K562 (cell line): Measurements from ENCODE around the gene FAM149B1. TPM values are rescaled to one million over a fixed set of nuclear protein-coding genes. Genes with fewer than 3 reads are reported as not detected.

ENCODE experiments used
- ARID2 ChIP-seq: fragments of 450-650 bp; IDR thresholded peaks from 2 replicates; pipeline ENCODE4 v1.6.1; 2017; ENCODE audit warnings: antibody characterized with exemption, mild to moderate bottlenecking
- BRD4 ChIP-seq: fragments of 200-600 bp; sonication (generic); IDR thresholded peaks from 2 replicates; pipeline ENCODE4 v1.6.1; 2017; ENCODE audit warnings: inconsistent platforms
- CBX2 ChIP-seq: fragments of 200-600 bp; sonication (generic); IDR thresholded peaks from one replicate; pipeline ENCODE4 v1.6.1; 2012; ENCODE audit warnings: mild to moderate bottlenecking, low read length, inconsistent platforms; ENCODE audit not compliant: insufficient read depth, poor library complexity, severe bottlenecking
- CBX8 ChIP-seq: fragments of 200-600 bp; sonication (generic); IDR thresholded peaks from 2 replicates; pipeline ENCODE4 v1.6.1; 2012; ENCODE audit warnings: borderline replicate concordance, mixed run types, low read depth, mild to moderate bottlenecking, moderate library complexity, mixed read lengths, low read length, control low read depth, inconsistent platforms; ENCODE audit not compliant: poor library complexity, severe bottlenecking; ENCODE audit errors: extremely low read depth
- DIDO1 ChIP-seq: fragments of 450-650 bp; IDR thresholded peaks from 2 replicates; pipeline ENCODE4 v1.6.1; 2016; ENCODE audit warnings: low read depth, missing biosample characterization, missing genetic modification characterization
- E4F1 ChIP-seq: fragments of 250-450 bp; sonication (Bioruptor Pico); IDR thresholded peaks from 2 replicates; pipeline ENCODE4 v1.5.0; 2021; ENCODE audit warnings: mild to moderate bottlenecking, borderline replicate concordance
- ELF4 ChIP-seq: fragments of 450-650 bp; formaldehyde crosslinking; IDR thresholded peaks from 2 replicates; pipeline ENCODE4 v1.4.0; 2022; ENCODE audit warnings: missing genetic modification characterization
- GTF2B ChIP-seq: IDR thresholded peaks from 2 replicates; pipeline ENCODE4 v1.6.1; 2011; ENCODE audit not compliant: insufficient read length; ENCODE audit errors: extremely low read depth
- MCM2 ChIP-seq: fragments of 450-650 bp; IDR thresholded peaks from 2 replicates; pipeline ENCODE4 v1.6.1; 2017; ENCODE audit warnings: low read depth, mild to moderate bottlenecking
- NCOR1 ChIP-seq: fragments of 450-650 bp; IDR thresholded peaks from 2 replicates; pipeline ENCODE4 v1.6.1; 2016; ENCODE audit warnings: mild to moderate bottlenecking, moderate library complexity
- NKRF ChIP-seq: fragments of 450-650 bp; IDR thresholded peaks from 2 replicates; pipeline ENCODE4 v1.6.1; 2016; ENCODE audit warnings: borderline replicate concordance
- PHB ChIP-seq: fragments of 250-450 bp; sonication (Bioruptor Pico); IDR thresholded peaks from 2 replicates; pipeline ENCODE4 v1.5.0; 2021
- PHF8 ChIP-seq: fragments of 200-600 bp; sonication (generic); IDR thresholded peaks from 2 replicates; pipeline ENCODE4 v1.6.1; 2012; ENCODE audit warnings: mixed run types, mild to moderate bottlenecking, inconsistent platforms, low read length, moderate library complexity, borderline replicate concordance
- PML ChIP-seq: IDR thresholded peaks from 2 replicates; pipeline ENCODE4 v1.6.1; 2012; ENCODE audit warnings: low read length, inconsistent platforms
- RCOR1 ChIP-seq, 2 experiments: IDR thresholded peaks; 2 replicates each; pipeline ENCODE4 v1.6.1; 2012; ENCODE audit warnings: low read depth in 2 of 2, low read length in 2 of 2, borderline replicate concordance in 1 of 2, improper control_type of control experiment in 1 of 2
- RFX1 ChIP-seq: fragments of 450-650 bp; IDR thresholded peaks from 2 replicates; pipeline ENCODE4 v1.6.1; 2016; ENCODE audit warnings: mild to moderate bottlenecking, moderate library complexity
- SMAD2 ChIP-seq: fragments of 150-350 bp; IDR thresholded peaks from 2 replicates; pipeline ENCODE4 v1.6.1; 2014; ENCODE audit warnings: low read depth, mild to moderate bottlenecking, low read length
- SMAD4 ChIP-seq: fragments of 250-450 bp; sonication (Bioruptor Pico); conservative IDR thresholded peaks from 2 replicates; pipeline ENCODE4 v1.8.0; 2021; ENCODE audit warnings: inconsistent platforms, mild to moderate bottlenecking, moderate library complexity
- SNRNP70 ChIP-seq: fragments of 200-400 bp; formaldehyde crosslinking; optimal IDR thresholded peaks from 2 replicates; pipeline ENCODE3; 2017; ENCODE audit warnings: low read depth, low read length
- SOX6 ChIP-seq: fragments of 450-650 bp; IDR thresholded peaks from 2 replicates; pipeline ENCODE4 v1.6.1; 2014; ENCODE audit warnings: mild to moderate bottlenecking
- TBP ChIP-seq: optimal IDR thresholded peaks from 2 replicates; pipeline ENCODE3; 2011; ENCODE audit warnings: low read depth, low read length, improper control_type of control experiment
- USF2 ChIP-seq: sonication (generic); formaldehyde crosslinking; IDR thresholded peaks from 2 replicates; pipeline ENCODE4 v1.5.0; 2020; ENCODE audit warnings: missing genetic modification reagents
- ZBED1 ChIP-seq: IDR thresholded peaks from 2 replicates; pipeline ENCODE4 v1.6.1; 2014
- ZFP1 ChIP-seq: fragments of 450-650 bp; formaldehyde crosslinking; IDR thresholded peaks from 2 replicates; pipeline ENCODE4 v1.4.0; 2020; ENCODE audit warnings: mild to moderate bottlenecking, mixed read lengths
- ZNF143 ChIP-seq: sonication (generic); formaldehyde crosslinking; IDR thresholded peaks from 2 replicates; pipeline ENCODE4 v1.9.0; 2022; ENCODE audit warnings: mild to moderate bottlenecking, missing genetic modification reagents
- ZNF354B ChIP-seq: fragments of 250-450 bp; sonication (Bioruptor Pico); IDR thresholded peaks from 2 replicates; pipeline ENCODE4 v1.4.0; 2020
- ZNF41 ChIP-seq: fragments of 250-450 bp; sonication (Bioruptor Pico); conservative IDR thresholded peaks from 2 replicates; pipeline ENCODE4 v1.4.0; 2020; ENCODE audit warnings: mild to moderate bottlenecking
- polyA plus RNA-seq, 8 experiments: library from polyadenylated mRNA; depleted of rRNA in 4 of 8; stranded (reverse) in 5 of 8; unstranded in 3 of 8; fragments of >200 nt; fragmentation: Nextera tagmentation in 2 of 8; fragmentation: Illumina TruSeq in 1 of 8; extraction: Ambion mirVana in 2 of 8; extraction: Trizol in 1 of 8; gene quantifications; 2 replicates each; pipeline versions ENCODE4 v1.2.1 to v1.2.3, GENCODE V29; 2011 to 2014; ENCODE audit warnings: inconsistent platforms in 1 of 8, missing spikeins in 1 of 8
- total RNA-seq, 7 experiments: library from RNA; depleted of rRNA in 6 of 7; stranded (reverse); fragments of >200 nt in 6 of 7; fragmentation: Illumina TruSeq in 2 of 7; extraction: Trizol in 2 of 7; gene quantifications; 2 replicates each; pipeline versions ENCODE4 v1.2.1 to v1.2.3, GENCODE V29; 2011 to 2021; ENCODE audit warnings: low replicate concordance in 1 of 7

The FAM149B1 gene
- total and polyA plus RNA-seq, 9 of the 15 experiments (the other 6 are each of a cell fraction or from before 2014, with no cell fraction given), result 4.2 to 18.5 (median 9.3) TPM

- no peak for TF ChIP-seq NCOR1
- TF ChIP-seq MCM2, result no peak
- TF ChIP-seq USF2 (CRISPR knock-in tag), result no peak
- TF ChIP-seq PHF8, result no peak
- no peak for TF ChIP-seq PML
- no peak for TF ChIP-seq PHB
- no peak for TF ChIP-seq DIDO1 (tag)
- no peak for TF ChIP-seq ZNF143 (CRISPR knock-in tag)
- TF ChIP-seq BRD4, result no peak
- TF ChIP-seq SMAD4 (CRISPR knock-in tag), result no peak
- TF ChIP-seq ZFP1, result no peak
- 0 out of 2 replicates have a peak, but pooled peaks have one; percentile 1 for TF ChIP-seq NKRF
- TF ChIP-seq SNRNP70, result no peak
- peak in 1 of 2 experiments; percentile 28; a peak in 1 of 4 replicates for TF ChIP-seq RCOR1 (IDR thresholded peaks at IDR 0.05; ENCODE audit: borderline replicate concordance in 1 of 2, low read depth in 2 of 2, low read length in 2 of 2)
- TF ChIP-seq E4F1 (CRISPR knock-in tag), result no peak
- no peak for TF ChIP-seq ARID2
- no peak for TF ChIP-seq CBX2
- TF ChIP-seq GTF2B, result no peak
- TF ChIP-seq RFX1, result no peak
- 0 out of 2 replicates have a peak, but pooled peaks have one; percentile 17 for TF ChIP-seq SOX6
- no peak for TF ChIP-seq CBX8
- TF ChIP-seq ZBED1, result no peak
- TF ChIP-seq ZNF354B, result no peak
- no peak for TF ChIP-seq SMAD2
- TF ChIP-seq ZNF41 (CRISPR knock-in tag), result no peak
- no peak for TF ChIP-seq ELF4 (CRISPR knock-in tag)
- TF ChIP-seq TBP, result no peak
Observed at GRCh38 chr10:73232887-73233286, 65.0 kb downstream of the FAM149B1 start (continued).
